SK-N-SH (cell line): ENCODE results near the gene DSCAML1. TPM values are rescaled to one million over a fixed set of nuclear protein-coding genes. Genes with fewer than 3 reads are reported as not detected.
A peak's percentile ranks its signal among the peaks of the same experiment; 100 is the strongest.

Source experiments
- CTCF ChIA-PET: fragments of 300-600, 350-600 bp; formaldehyde crosslinking; extraction: SDS; loops from one replicate; lab custom pipeline; 2021; lab: Yijun Ruan, JAX
- POLR2A ChIA-PET: fragments of 350-600 bp; sonication (Branson Sonifier 250); formaldehyde crosslinking; extraction: SDS; loops from one replicate; lab custom pipeline; 2020; ENCODE audit warnings: antibody characterized with exemption, inconsistent platforms; lab: Yijun Ruan, JAX
- DNase-seq: peaks from one replicate; pipeline ENCODE4 v3.0.0; 2012
- H2AFZ ChIP-seq: fragments of 200-600 bp; sonication (generic); 2 replicates; pipeline ENCODE4 v1.8.1; 2016; ENCODE audit warnings: antibody characterized with exemption, mild to moderate bottlenecking, low read depth
- H3F3A ChIP-seq: fragments of 200-600 bp; sonication (generic); replicated peaks from 2 replicates; pipeline ENCODE3; 2016; ENCODE audit warnings: antibody characterized with exemption, mild to moderate bottlenecking; ENCODE audit not compliant: insufficient read depth
- H3K27ac ChIP-seq, 2 experiments: fragments of 200-500 bp in 1 of 2; fragments of 200-600 bp in 1 of 2; sonication (Bioruptor generic) in 1 of 2; sonication (generic), shearing (Covaris generic) in 1 of 2; 2 replicates each; pipeline versions ENCODE4 v1.5.1 to v1.6.1; 2014 to 2016; ENCODE audit warnings: low read depth in 2 of 2, inconsistent platforms in 1 of 2, low read length in 1 of 2, mild to moderate bottlenecking in 1 of 2, mixed read lengths in 1 of 2
- H3K27me3 ChIP-seq: fragments of 200-600 bp; sonication (generic), shearing (Covaris generic); 2 replicates; pipeline ENCODE4 v1.6.1; 2016; ENCODE audit warnings: mixed run types; ENCODE audit not compliant: insufficient read depth
- H3K36me3 ChIP-seq, 2 experiments: fragments of 200-500 bp in 1 of 2; fragments of 200-600 bp in 1 of 2; sonication (Bioruptor generic) in 1 of 2; sonication (generic) in 1 of 2; replicated peaks in 1 of 2; 2 replicates each; pipeline versions ENCODE3 to v1.5.1; 2014 to 2016; ENCODE audit warnings: low read length in 1 of 2, mild to moderate bottlenecking in 1 of 2; ENCODE audit not compliant: insufficient read depth in 2 of 2, control insufficient read depth in 1 of 2
- H3K4me1 ChIP-seq, 2 experiments: fragments of 200-500 bp in 1 of 2; fragments of 200-600 bp in 1 of 2; sonication (Bioruptor generic) in 1 of 2; sonication (generic), shearing (Covaris generic) in 1 of 2; 2 replicates each; pipeline versions ENCODE4 v1.5.1 to v1.6.1; 2014 to 2016; ENCODE audit warnings: low read depth in 1 of 2, low read length in 1 of 2, mixed run types in 1 of 2; ENCODE audit not compliant: insufficient read depth in 2 of 2, control insufficient read depth in 1 of 2
- H3K4me2 ChIP-seq: fragments of 200-600 bp; sonication (generic), shearing (Covaris generic); 2 replicates; pipeline ENCODE4 v1.6.1; 2017; ENCODE audit warnings: mixed run types
- H3K4me3 ChIP-seq, 2 experiments: fragments of 200-500 bp in 1 of 2; fragments of 200-600 bp in 1 of 2; sonication (Bioruptor generic) in 1 of 2; sonication (generic), shearing (Covaris generic) in 1 of 2; 2 replicates each; pipeline versions ENCODE4 v1.5.1 to v1.8.1; 2014 to 2016; ENCODE audit warnings: low read depth in 2 of 2, inconsistent platforms in 1 of 2, low read length in 1 of 2, mild to moderate bottlenecking in 1 of 2, mixed read lengths in 1 of 2, moderate library complexity in 1 of 2
- H3K79me2 ChIP-seq: fragments of 200-600 bp; sonication (generic); 2 replicates; pipeline ENCODE4 v1.8.1; 2017; ENCODE audit warnings: mild to moderate bottlenecking; ENCODE audit not compliant: insufficient read depth
- H3K9ac ChIP-seq: fragments of 200-600 bp; sonication (generic); 2 replicates; pipeline ENCODE4 v1.6.1; 2017; ENCODE audit warnings: mixed run types
- H3K9me2 ChIP-seq: fragments of 200-600 bp; sonication (generic); 2 replicates; pipeline ENCODE4 v1.6.1; 2017; ENCODE audit warnings: mixed run types
- H3K9me3 ChIP-seq: fragments of 200-600 bp; sonication (generic); 2 replicates; pipeline ENCODE4 v1.6.1; 2017; ENCODE audit warnings: mixed run types, mild to moderate bottlenecking, moderate library complexity
- H4K20me1 ChIP-seq: fragments of 200-600 bp; sonication (generic); 2 replicates; pipeline ENCODE4 v1.6.1; 2017; ENCODE audit warnings: mild to moderate bottlenecking, mixed run types; ENCODE audit not compliant: insufficient read depth
- EP300 ChIP-seq, 2 experiments: IDR thresholded peaks; 2 replicates each; pipeline versions ENCODE4 v1.4.0 to v1.6.1; 2012; ENCODE audit warnings: borderline replicate concordance in 1 of 2, low read depth in 1 of 2, low read length in 1 of 2
- FOXJ3 ChIP-seq: sonication (generic); formaldehyde crosslinking; IDR thresholded peaks from 2 replicates; pipeline ENCODE4 v1.5.1; 2020; ENCODE audit warnings: mild to moderate bottlenecking, missing genetic modification reagents
- GATA2 ChIP-seq: sonication (generic); formaldehyde crosslinking; IDR thresholded peaks from 2 replicates; pipeline ENCODE4 v1.5.0; 2020; ENCODE audit warnings: mild to moderate bottlenecking, missing genetic modification reagents
- MXI1 ChIP-seq: IDR thresholded peaks from 2 replicates; pipeline ENCODE4 v1.6.1; 2012; ENCODE audit warnings: mild to moderate bottlenecking, low read depth, low read length, improper control_type of control experiment
- NFIC ChIP-seq: IDR thresholded peaks from 2 replicates; pipeline ENCODE4 v1.4.0; 2012; ENCODE audit warnings: borderline replicate concordance
- NRF1 ChIP-seq: IDR thresholded peaks from 2 replicates; pipeline ENCODE4 v1.6.1; 2012; ENCODE audit warnings: low read depth, mild to moderate bottlenecking, low read length
- RAD21 ChIP-seq: IDR thresholded peaks from 2 replicates; pipeline ENCODE4 v1.6.1; 2012; ENCODE audit warnings: mild to moderate bottlenecking, low read length
- RFX5 ChIP-seq: IDR thresholded peaks from 2 replicates; pipeline ENCODE4 v1.6.1; 2012; ENCODE audit warnings: mild to moderate bottlenecking, improper control_type of control experiment, low read length
- TAF1 ChIP-seq: IDR thresholded peaks from 2 replicates; pipeline ENCODE4 v1.6.1; 2012; ENCODE audit warnings: low read depth, mild to moderate bottlenecking, low read length, moderate library complexity, borderline replicate concordance
- USF1 ChIP-seq: IDR thresholded peaks from 2 replicates; pipeline ENCODE4 v1.4.0; 2012; ENCODE audit warnings: low read depth, borderline replicate concordance
- YY1 ChIP-seq: IDR thresholded peaks from 2 replicates; pipeline ENCODE4 v1.4.0; 2012; ENCODE audit warnings: low read depth, mild to moderate bottlenecking
- WGBS: methylation state at CpG from one replicate; pipeline ENCODE4 v1.1.6; 2017; ENCODE audit warnings: low lambda C conversion rate; 5-methylcytosine and 5-hydroxymethylcytosine counted together
- polyA plus RNA-seq, 3 experiments: library from polyadenylated mRNA; depleted of rRNA; stranded (reverse); fragments of >200 nt; gene quantifications; 2 replicates each; pipeline ENCODE4 v1.2.3, GENCODE V29; 2012
- TF ChIP-seq, protein P1 (sequence below): fragments of 200-600 bp; sonication (generic); IDR thresholded peaks from 2 replicates; pipeline ENCODE4 v1.6.1; 2017; ENCODE audit warnings: antibody characterized with exemption, mild to moderate bottlenecking, moderate library complexity
- TF ChIP-seq, protein P2 (sequence below): fragments of 150-350 bp; IDR thresholded peaks from 2 replicates; pipeline ENCODE4 v1.6.1; 2017; ENCODE audit warnings: antibody characterized with exemption, low read length, low read depth, borderline replicate concordance
- TF ChIP-seq, protein P3 (sequence below): IDR thresholded peaks from 2 replicates; pipeline ENCODE4 v1.4.0; 2012; ENCODE audit warnings: low read depth, borderline replicate concordance

DSCAML1 gene
- polyA plus RNA-seq, 1 of the 3 experiments (the other 2 are of a cell fraction): not detected

DNA sequence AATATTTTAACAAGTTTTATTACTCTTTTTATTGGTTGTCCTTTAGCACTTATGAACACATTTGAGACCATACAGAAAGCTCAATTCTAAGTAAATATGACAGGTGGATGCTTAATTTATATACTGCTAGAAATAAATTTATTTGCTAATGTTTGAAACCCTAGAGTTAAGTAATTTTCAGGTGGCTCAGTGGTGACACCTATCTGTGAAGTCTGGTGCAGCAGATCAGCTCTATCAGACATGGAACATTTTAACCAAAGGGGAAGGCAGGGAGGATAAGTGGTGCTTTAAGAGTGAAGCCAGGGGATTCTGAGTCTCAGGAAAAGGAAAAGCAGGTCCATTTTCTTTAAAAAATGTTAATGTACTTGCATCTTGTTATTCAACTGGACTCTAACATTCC is 175.8 kb downstream of the DSCAML1 start:
- H3K4me2 ChIP-seq: no peak overlapping the region
- no peak overlapping the region for H2AFZ ChIP-seq
- no peaks in the 10 kb centered on the region for H3K79me2 ChIP-seq
- no peak overlapping the region for H3K27ac ChIP-seq
- no peaks in the 10 kb centered on the region for H3F3A ChIP-seq
- TF ChIP-seq RAD21 (peak; percentile 18; the same call in 1 of the 2 replicates), USF1 (no peak)
- TF ChIP-seq, protein P1, sequence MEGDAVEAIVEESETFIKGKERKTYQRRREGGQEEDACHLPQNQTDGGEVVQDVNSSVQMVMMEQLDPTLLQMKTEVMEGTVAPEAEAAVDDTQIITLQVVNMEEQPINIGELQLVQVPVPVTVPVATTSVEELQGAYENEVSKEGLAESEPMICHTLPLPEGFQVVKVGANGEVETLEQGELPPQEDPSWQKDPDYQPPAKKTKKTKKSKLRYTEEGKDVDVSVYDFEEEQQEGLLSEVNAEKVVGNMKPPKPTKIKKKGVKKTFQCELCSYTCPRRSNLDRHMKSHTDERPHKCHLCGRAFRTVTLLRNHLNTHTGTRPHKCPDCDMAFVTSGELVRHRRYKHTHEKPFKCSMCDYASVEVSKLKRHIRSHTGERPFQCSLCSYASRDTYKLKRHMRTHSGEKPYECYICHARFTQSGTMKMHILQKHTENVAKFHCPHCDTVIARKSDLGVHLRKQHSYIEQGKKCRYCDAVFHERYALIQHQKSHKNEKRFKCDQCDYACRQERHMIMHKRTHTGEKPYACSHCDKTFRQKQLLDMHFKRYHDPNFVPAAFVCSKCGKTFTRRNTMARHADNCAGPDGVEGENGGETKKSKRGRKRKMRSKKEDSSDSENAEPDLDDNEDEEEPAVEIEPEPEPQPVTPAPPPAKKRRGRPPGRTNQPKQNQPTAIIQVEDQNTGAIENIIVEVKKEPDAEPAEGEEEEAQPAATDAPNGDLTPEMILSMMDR: peak; percentile 57
- H4K20me1 ChIP-seq: no peaks in the 10 kb centered on the region
- 0 out of 2 replicates have a peak, but pooled peaks cover 4% of the 10 kb centered on the region for H3K27me3 ChIP-seq
- no peak overlapping the region for H3K4me3 ChIP-seq
- H3K9me2 ChIP-seq: no peaks in the 10 kb centered on the region
- H3K36me3 ChIP-seq: no peaks in the 10 kb centered on the region
- H3K4me1 ChIP-seq: peaks cover 0 to 8% of the 10 kb centered on the region in 2 experiments; a peak in 1 of 4 replicates
- no peak overlapping the region for H3K9ac ChIP-seq
- CTCF ChIA-PET: interaction anchor here (0.7 to 3.0 kb wide), 15 partner anchors 9 to 196 kb away, joined by 3 to 22 read pairs (median 4); no protein-coding TSS in a partner anchor
- POLR2A ChIA-PET: no interaction called here
- no peak for DNase-seq
- H3K9me3 ChIP-seq: peaks cover 4% of the 10 kb centered on the region; the same call in 1 of the 2 replicates

- no peak overlapping the region for H3K9ac ChIP-seq
- no peak for TF ChIP-seq FOXJ3 (CRISPR knock-in tag)
- TF ChIP-seq RFX5: no peak
- TF ChIP-seq GATA2 (CRISPR knock-in tag): no peak
- no peak for TF ChIP-seq NFIC
- TF ChIP-seq, protein P2, sequence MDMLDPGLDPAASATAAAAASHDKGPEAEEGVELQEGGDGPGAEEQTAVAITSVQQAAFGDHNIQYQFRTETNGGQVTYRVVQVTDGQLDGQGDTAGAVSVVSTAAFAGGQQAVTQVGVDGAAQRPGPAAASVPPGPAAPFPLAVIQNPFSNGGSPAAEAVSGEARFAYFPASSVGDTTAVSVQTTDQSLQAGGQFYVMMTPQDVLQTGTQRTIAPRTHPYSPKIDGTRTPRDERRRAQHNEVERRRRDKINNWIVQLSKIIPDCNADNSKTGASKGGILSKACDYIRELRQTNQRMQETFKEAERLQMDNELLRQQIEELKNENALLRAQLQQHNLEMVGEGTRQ: no peak
- no peak for TF ChIP-seq TAF1
- TF ChIP-seq, protein P3, sequence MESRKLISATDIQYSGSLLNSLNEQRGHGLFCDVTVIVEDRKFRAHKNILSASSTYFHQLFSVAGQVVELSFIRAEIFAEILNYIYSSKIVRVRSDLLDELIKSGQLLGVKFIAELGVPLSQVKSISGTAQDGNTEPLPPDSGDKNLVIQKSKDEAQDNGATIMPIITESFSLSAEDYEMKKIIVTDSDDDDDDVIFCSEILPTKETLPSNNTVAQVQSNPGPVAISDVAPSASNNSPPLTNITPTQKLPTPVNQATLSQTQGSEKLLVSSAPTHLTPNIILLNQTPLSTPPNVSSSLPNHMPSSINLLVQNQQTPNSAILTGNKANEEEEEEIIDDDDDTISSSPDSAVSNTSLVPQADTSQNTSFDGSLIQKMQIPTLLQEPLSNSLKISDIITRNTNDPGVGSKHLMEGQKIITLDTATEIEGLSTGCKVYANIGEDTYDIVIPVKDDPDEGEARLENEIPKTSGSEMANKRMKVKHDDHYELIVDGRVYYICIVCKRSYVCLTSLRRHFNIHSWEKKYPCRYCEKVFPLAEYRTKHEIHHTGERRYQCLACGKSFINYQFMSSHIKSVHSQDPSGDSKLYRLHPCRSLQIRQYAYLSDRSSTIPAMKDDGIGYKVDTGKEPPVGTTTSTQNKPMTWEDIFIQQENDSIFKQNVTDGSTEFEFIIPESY: no peak
- no peak for TF ChIP-seq YY1
- TF ChIP-seq, protein P1: no peak
- no peak for TF ChIP-seq EP300 (IDR thresholded peaks at IDR 0.05; ENCODE audit: borderline replicate concordance in 1 of 2, low read depth in 1 of 2, low read length in 1 of 2)
- no peak for TF ChIP-seq NRF1
- no peak for TF ChIP-seq MXI1
- no peak overlapping the region for H3K4me2 ChIP-seq
- H3K27ac ChIP-seq: no peak overlapping the region
- H3K4me3 ChIP-seq: no peak overlapping the region
- no peaks in the 10 kb centered on the region for H3K9me2 ChIP-seq
- WGBS: 24% methylated on average over 1 of the region's 1 CpG
- POLR2A ChIA-PET: no interaction called here
- H4K20me1 ChIP-seq: no peaks in the 10 kb centered on the region
- H3K27me3 ChIP-seq: 0 out of 2 replicates have a peak, but pooled peaks cover 4% of the 10 kb centered on the region
- H2AFZ ChIP-seq: no peak overlapping the region
- no peaks in the 10 kb centered on the region for H3F3A ChIP-seq
- H3K79me2 ChIP-seq: no peaks in the 10 kb centered on the region
- CTCF ChIA-PET: interaction anchor here (0.7 to 3.0 kb wide), 14 partner anchors 9 to 196 kb away, joined by 3 to 22 read pairs (median 4); no protein-coding TSS in a partner anchor
- peaks cover 4% of the 10 kb centered on the region; the same call in 1 of the 2 replicates for H3K9me3 ChIP-seq
- DNase-seq: no peak
- no peaks in the 10 kb centered on the region for H3K36me3 ChIP-seq
- H3K4me1 ChIP-seq: peaks cover 0 to 8% of the 10 kb centered on the region in 2 experiments; a peak in 1 of 4 replicates
Observed at GRCh38 chr11:117620659-117621058, 176.4 kb downstream of the DSCAML1 start.
